Measurements from ENCODE around the gene BATF. TPM values are rescaled to one million over a fixed set of nuclear protein-coding genes. Genes with fewer than 3 reads are reported as not detected.
A peak's percentile ranks its signal among the peaks of the same experiment; 100 is the strongest.

The BATF gene
- total and polyA plus RNA-seq, 5 experiments from 2014 or later: 5.5 to 32.2 (median 22.7) TPM

- Mint-ChIP-seq H3K4me1 (peaks cover 2 to 12% (median 4%) of the 10 kb centered on the region in 4 donors), H3K4me3 (no peak overlapping the region), H3K36me3 (peaks cover 0 to 3% (median 3%) of the 10 kb centered on the region in 3 donors), H3K27me3 (no peaks in the 10 kb centered on the region), H3K27ac (no peak overlapping the region), H3K9me3 (peaks cover 0 to 3% (median 0%) of the 10 kb centered on the region in 9 donors)
- POLR2A ChIA-PET: no interaction called here
- no peak for DNase-seq
- ATAC-seq: no peak
Observed at GRCh38 chr14:75553761-75554364, 31.6 kb downstream of the BATF start.

DNA sequence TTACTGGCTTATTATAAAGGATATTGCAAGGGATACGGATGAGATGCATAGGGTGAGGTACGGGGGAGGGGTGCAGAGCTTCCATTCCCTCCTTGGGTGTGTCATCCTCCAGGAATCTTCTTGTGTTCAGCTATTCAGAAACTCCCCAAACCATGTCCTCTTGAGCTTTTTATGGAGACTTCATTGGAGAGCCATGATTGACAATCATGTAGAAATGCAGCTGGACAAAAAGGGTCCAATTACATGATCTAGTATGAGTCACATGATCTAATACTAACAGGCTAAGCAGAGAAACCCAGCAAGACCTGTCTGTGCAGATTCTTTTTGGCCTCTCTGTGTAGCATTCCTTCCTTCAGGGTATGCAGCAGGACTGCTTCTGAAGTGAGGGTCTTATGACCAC lies 32.2 kb downstream of the BATF start:
- H3K27me3 Mint-ChIP-seq: peaks cover 0 to 2% (median 0%) of the 10 kb centered on the region in 5 donors
- H3K4me3 Mint-ChIP-seq: no peak overlapping the region
- POLR2A ChIA-PET: no interaction called here
- peaks cover 0 to 3% (median 0%) of the 10 kb centered on the region in 9 donors for H3K9me3 Mint-ChIP-seq
- peaks cover 0 to 12% (median 2%) of the 10 kb centered on the region in 4 donors for H3K4me1 Mint-ChIP-seq
- H3K27ac Mint-ChIP-seq: no peak overlapping the region
- no peak for DNase-seq
- peaks cover 0 to 3% (median 0%) of the 10 kb centered on the region in 3 donors for H3K36me3 Mint-ChIP-seq
- no peak for ATAC-seq

DNA sequence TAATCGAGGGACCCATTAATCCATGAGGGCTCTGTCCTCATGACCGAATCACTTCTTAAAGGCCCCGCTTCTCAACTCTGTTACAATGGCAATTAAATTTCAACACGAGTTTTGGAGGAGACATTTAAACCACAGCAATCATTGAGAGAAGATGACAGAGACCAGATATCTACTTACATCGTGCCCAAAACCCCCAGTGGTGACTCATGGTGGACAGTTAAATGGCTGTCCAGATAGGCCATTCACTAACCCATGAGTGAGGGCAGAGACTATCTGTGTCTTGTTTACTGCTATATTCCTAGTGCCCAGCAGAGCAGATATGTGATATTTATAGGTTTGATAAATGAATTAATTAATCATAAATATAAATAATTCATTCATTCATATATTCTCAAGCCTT lies 36.2 kb downstream of the BATF start:
- Mint-ChIP-seq H3K27ac (no peak overlapping the region), H3K9me3 (peaks cover 0 to 3% (median 0%) of the 10 kb centered on the region in 9 donors), H3K4me3 (no peak overlapping the region), H3K27me3 (peaks cover 0 to 2% (median 0%) of the 10 kb centered on the region in 5 donors), H3K36me3 (peaks cover 0 to 3% (median 0%) of the 10 kb centered on the region in 3 donors), H3K4me1 (peaks cover 8 to 26% (median 18%) of the 10 kb centered on the region in 4 donors)
- POLR2A ChIA-PET: no interaction called here
- no peak for DNase-seq
- ATAC-seq: no peak

DNA sequence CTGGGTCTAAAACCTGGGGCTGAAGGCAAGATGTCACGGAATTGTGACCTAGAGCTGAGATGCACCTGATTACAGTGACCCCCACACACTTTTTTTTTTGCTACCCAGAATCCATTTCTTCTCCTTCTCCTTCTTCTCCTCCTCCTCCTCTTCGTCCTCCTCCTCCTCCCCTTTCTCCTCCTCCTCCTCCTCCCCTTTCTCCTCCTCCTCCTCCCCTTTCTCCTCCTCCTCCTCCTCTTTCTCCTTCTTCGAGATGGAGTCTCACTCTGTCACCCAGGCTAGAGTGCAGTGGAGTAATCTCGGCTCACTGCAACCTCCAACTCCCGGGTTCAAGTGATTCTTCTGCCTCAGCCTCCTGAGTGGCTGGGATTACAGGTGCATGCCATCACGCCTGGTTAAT lies 36.8 kb downstream of the BATF start:
- peaks cover 0 to 3% (median 0%) of the 10 kb centered on the region in 3 donors for H3K36me3 Mint-ChIP-seq
- H3K27ac Mint-ChIP-seq: no peak overlapping the region
- POLR2A ChIA-PET: no interaction called here
- ATAC-seq (no peak), DNase-seq (no peak)
- H3K4me1 Mint-ChIP-seq: peaks cover 8 to 25% (median 16%) of the 10 kb centered on the region in 4 donors
- H3K9me3 Mint-ChIP-seq: peaks cover 0 to 3% (median 0%) of the 10 kb centered on the region in 9 donors
- no peak overlapping the region for H3K4me3 Mint-ChIP-seq
- H3K27me3 Mint-ChIP-seq: peaks cover 0 to 2% (median 0%) of the 10 kb centered on the region in 5 donors

GRCh38 chr14:75559451-75560222 lies 37.4 kb downstream of the BATF start:
- DNase-seq (no peak), ATAC-seq (no peak)
- no peak overlapping the region for H3K4me3 Mint-ChIP-seq
- peaks cover 8 to 25% (median 17%) of the 10 kb centered on the region in 4 donors for H3K4me1 Mint-ChIP-seq
- H3K27ac Mint-ChIP-seq: no peak overlapping the region
- peaks cover 0 to 3% (median 0%) of the 10 kb centered on the region in 9 donors for H3K9me3 Mint-ChIP-seq
- peaks cover 0 to 3% (median 0%) of the 10 kb centered on the region in 3 donors for H3K36me3 Mint-ChIP-seq
- POLR2A ChIA-PET: no interaction called here
- peaks cover 0 to 2% (median 0%) of the 10 kb centered on the region in 5 donors for H3K27me3 Mint-ChIP-seq

GRCh38 chr14:75561013-75561432 lies 38.8 kb downstream of the BATF start:
- H3K27me3 Mint-ChIP-seq: peaks cover 0 to 2% (median 0%) of the 10 kb centered on the region in 5 donors
- ATAC-seq (peak; percentile 39 to 56), DNase-seq (peak in 5 of 10 donors; percentile 24 to 37 (median 31))
- H3K9me3 Mint-ChIP-seq: peaks cover 0 to 3% (median 0%) of the 10 kb centered on the region in 9 donors
- peaks cover 0 to 3% (median 0%) of the 10 kb centered on the region in 3 donors for H3K36me3 Mint-ChIP-seq
- H3K4me3 Mint-ChIP-seq: peak overlapping the region in 3 of 10 donors; percentile 4 to 10 (median 9)
- POLR2A ChIA-PET: no interaction called here
- peaks cover 10 to 36% (median 27%) of the 10 kb centered on the region in 4 donors for H3K4me1 Mint-ChIP-seq
- H3K27ac Mint-ChIP-seq: peak overlapping the region in 4 of 10 donors; percentile 3 to 54 (median 22)

- H3K9me3 Mint-ChIP-seq: peaks cover 0 to 2% (median 0%) of the 10 kb centered on the region in 9 donors
- POLR2A ChIA-PET: no interaction called here
- peaks cover 0 to 2% (median 0%) of the 10 kb centered on the region in 5 donors for H3K27me3 Mint-ChIP-seq
- H3K4me3 Mint-ChIP-seq: no peak overlapping the region
- peaks cover 0 to 2% (median 0%) of the 10 kb centered on the region in 3 donors for H3K36me3 Mint-ChIP-seq
- H3K4me1 Mint-ChIP-seq: peaks cover 18 to 46% (median 35%) of the 10 kb centered on the region in 4 donors
- DNase-seq (no peak), ATAC-seq (no peak)
- H3K27ac Mint-ChIP-seq: peak overlapping the region in 4 of 10 donors; percentile 14 to 54 (median 36)
Observed at GRCh38 chr14:75562089-75562488, 39.8 kb downstream of the BATF start.

GRCh38 chr14:75562489-75562888 lies 40.2 kb downstream of the BATF start:
- POLR2A ChIA-PET: no interaction called here
- no peaks in the 10 kb centered on the region for H3K36me3 Mint-ChIP-seq
- peaks cover 0 to 2% (median 0%) of the 10 kb centered on the region in 5 donors for H3K27me3 Mint-ChIP-seq
- H3K4me3 Mint-ChIP-seq: no peak overlapping the region
- DNase-seq (no peak), ATAC-seq (no peak)
- peaks cover 18 to 46% (median 35%) of the 10 kb centered on the region in 4 donors for H3K4me1 Mint-ChIP-seq
- no peaks in the 10 kb centered on the region for H3K9me3 Mint-ChIP-seq
- H3K27ac Mint-ChIP-seq: peak overlapping the region in 1 of 10 donors; percentile 14

- H3K4me3 Mint-ChIP-seq: no peak overlapping the region
- H3K27me3 Mint-ChIP-seq: peaks cover 0 to 2% (median 0%) of the 10 kb centered on the region in 5 donors
- ATAC-seq (no peak), DNase-seq (no peak)
- POLR2A ChIA-PET: no interaction called here
- H3K27ac Mint-ChIP-seq: peak overlapping the region in 1 of 10 donors; percentile 68
- no peaks in the 10 kb centered on the region for H3K36me3 Mint-ChIP-seq
- H3K9me3 Mint-ChIP-seq: no peaks in the 10 kb centered on the region
- peaks cover 18 to 46% (median 35%) of the 10 kb centered on the region in 4 donors for H3K4me1 Mint-ChIP-seq
Observed at GRCh38 chr14:75563931-75564330, 41.7 kb downstream of the BATF start.

- ATAC-seq (no peak), DNase-seq (no peak)
- Mint-ChIP-seq H3K27ac (peak overlapping the region in 3 of 10 donors; percentile 0 to 31 (median 4)), H3K9me3 (no peaks in the 10 kb centered on the region), H3K27me3 (peaks cover 0 to 2% (median 0%) of the 10 kb centered on the region in 5 donors), H3K4me3 (no peak overlapping the region), H3K4me1 (peaks cover 20 to 43% (median 35%) of the 10 kb centered on the region in 4 donors), H3K36me3 (no peaks in the 10 kb centered on the region)
- POLR2A ChIA-PET: no interaction called here
Observed at GRCh38 chr14:75565056-75565455, 42.8 kb downstream of the BATF start.

DNA sequence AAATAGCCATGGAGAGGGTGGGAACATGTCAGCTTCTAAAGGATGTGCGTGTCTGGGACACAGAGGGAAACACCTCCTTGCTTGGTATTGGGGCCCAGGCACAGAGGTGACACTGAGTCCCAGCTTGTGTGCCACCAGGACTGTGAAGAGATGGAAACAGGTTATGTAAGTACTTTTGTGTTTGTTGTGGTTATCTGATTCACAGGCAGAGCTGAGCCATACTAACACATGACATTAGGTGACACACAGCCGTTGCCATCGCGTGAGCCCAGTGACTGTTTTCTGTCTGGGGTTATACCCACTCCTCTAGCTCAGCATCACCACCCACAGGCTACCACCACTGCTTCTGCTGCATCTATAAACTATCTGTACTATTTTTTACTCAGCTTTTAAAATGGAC lies 44.1 kb downstream of the BATF start:
- Mint-ChIP-seq H3K4me1 (peaks cover 12 to 31% (median 26%) of the 10 kb centered on the region in 4 donors), H3K27me3 (peaks cover 0 to 2% (median 0%) of the 10 kb centered on the region in 5 donors), H3K9me3 (no peaks in the 10 kb centered on the region), H3K4me3 (peak overlapping the region in 4 of 10 donors; percentile 11 to 38 (median 23)), H3K36me3 (no peaks in the 10 kb centered on the region), H3K27ac (peak overlapping the region; percentile 16 to 96 (median 90))
- peak; percentile 95 to 97 for ATAC-seq
- POLR2A ChIA-PET: no interaction called here
- DNase-seq: peak in 8 of 10 donors; percentile 12 to 72 (median 42)

GRCh38 chr14:75566752-75567151 lies 44.5 kb downstream of the BATF start:
- DNase-seq (no peak), ATAC-seq (no peak)
- Mint-ChIP-seq H3K4me1 (peaks cover 12 to 26% (median 22%) of the 10 kb centered on the region in 4 donors), H3K9me3 (no peaks in the 10 kb centered on the region), H3K27ac (peak overlapping the region in 8 of 10 donors; percentile 69 to 96 (median 93)), H3K27me3 (no peaks in the 10 kb centered on the region), H3K4me3 (peak overlapping the region in 2 of 10 donors; percentile 11 to 16), H3K36me3 (no peaks in the 10 kb centered on the region)
- POLR2A ChIA-PET: no interaction called here

DNA sequence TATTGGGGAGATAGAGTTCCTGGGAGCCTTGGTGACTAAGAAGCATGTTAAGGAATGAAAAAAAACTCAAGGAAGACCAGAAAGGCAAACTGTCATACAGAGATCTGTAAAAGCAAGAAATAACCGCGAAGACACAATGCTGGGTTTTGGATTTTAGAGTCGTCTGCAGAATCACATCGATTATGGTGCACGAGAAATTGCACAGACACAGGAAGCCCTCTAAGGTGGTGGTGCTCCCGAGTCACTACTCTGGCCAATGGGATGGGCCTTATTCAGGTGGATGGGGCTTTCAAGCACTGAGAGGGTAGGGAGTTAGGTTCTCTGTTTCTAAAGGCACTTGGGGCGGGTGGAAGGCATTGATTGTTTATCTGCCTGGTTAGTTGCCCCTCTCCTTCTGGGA lies 45.9 kb downstream of the BATF start:
- Mint-ChIP-seq H3K4me3 (no peak overlapping the region), H3K9me3 (no peaks in the 10 kb centered on the region), H3K27me3 (peaks cover 0 to 5% (median 0%) of the 10 kb centered on the region in 5 donors), H3K27ac (peak overlapping the region in 8 of 10 donors; percentile 56 to 93 (median 76)), H3K4me1 (peaks cover 12 to 24% (median 18%) of the 10 kb centered on the region in 4 donors), H3K36me3 (no peaks in the 10 kb centered on the region)
- DNase-seq (no peak), ATAC-seq (no peak)
- POLR2A ChIA-PET: no interaction called here
